SK-N-MC (cell line): ENCODE data around the gene C1orf115.

Source experiments
- EZH2 ChIP-seq: fragments of 200-600 bp; sonication (generic); IDR thresholded peaks from one replicate; pipeline ENCODE4 v1.6.1; 2017; ENCODE audit warnings: antibody characterized with exemption
- FOXP2 ChIP-seq: optimal IDR thresholded peaks from 2 replicates; pipeline ENCODE3; 2011; ENCODE audit warnings: mild to moderate bottlenecking, moderate library complexity; ENCODE audit not compliant: insufficient read depth; ENCODE audit errors: extremely low read length, control extremely low read depth
- POLR2AphosphoS5 ChIP-seq: IDR thresholded peaks from 2 replicates; pipeline ENCODE4 v1.6.1; 2012; ENCODE audit warnings: mild to moderate bottlenecking, low read depth, low read length, borderline replicate concordance

- TF ChIP-seq EZH2, result no peak
- no peak for TF ChIP-seq POLR2AphosphoS5
- no peak for TF ChIP-seq FOXP2
These were observed 20.2 kb downstream of the C1orf115 start for GRCh38 chr1:220710333-220710732.
